Kidney capillary endothelial cell (primary cell): ENCODE results near the gene CRYGC.

ENCODE experiments used
- DNase-seq: peaks from one replicate; pipeline ENCODE4 v3.0.0-alpha.2; 2018; ENCODE audit warnings: low spot score

CRYGC gene

DNA sequence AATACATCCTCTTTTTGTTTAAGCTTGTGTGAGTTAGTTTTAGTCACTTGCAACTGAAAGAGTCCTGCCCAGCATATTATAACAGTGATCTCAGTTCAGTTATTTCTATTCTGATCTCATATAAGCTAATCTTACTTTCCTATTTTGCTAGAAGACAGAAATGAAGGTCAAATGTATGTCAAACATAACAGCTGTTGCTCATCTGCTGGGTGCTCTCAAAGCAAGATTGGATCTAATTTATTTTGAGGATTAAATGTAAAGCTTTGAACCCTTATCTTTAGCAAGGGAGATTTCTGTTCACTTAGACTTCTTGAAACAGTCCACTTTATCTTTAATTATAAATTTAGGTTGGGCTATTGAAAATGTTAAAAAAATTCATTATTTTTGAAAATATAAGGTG is 36.5 kb downstream of the CRYGC start:
- no peak for DNase-seq

DNA sequence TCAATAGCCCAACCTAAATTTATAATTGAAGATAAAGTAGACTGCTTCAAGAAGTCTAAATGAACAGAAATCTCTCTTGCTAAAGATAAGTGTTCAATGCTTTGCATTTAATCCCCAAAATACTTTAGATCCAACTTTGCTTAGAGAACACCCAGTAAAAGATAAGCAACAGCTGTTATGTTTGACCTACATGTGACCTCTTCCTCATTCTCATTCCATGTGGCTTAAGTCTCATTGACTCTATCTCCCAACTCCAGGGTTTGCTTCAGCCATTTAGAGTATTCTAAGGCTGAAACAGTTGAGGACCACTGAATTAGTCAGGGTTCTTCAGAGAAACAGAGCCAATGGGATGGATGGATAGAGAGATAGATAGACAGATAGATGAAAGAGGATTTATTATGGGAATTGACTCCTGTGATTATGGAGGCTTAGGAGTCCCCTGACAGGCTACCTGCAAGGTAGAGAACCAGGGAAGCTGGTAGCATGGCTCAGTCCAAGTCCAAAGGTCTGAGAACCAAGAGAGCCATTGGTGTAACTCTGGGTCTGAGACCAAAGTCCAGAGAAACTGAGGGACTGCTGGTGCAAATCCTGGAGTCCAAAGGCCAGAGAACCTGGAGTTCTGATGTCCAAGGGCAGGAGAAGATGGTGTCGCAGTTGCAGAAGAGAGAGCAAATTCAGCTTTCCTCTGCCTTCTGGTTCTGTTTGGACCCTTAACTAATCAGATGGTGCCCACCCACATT is 37.4 kb downstream of the CRYGC start:
- no peak for DNase-seq

DNA sequence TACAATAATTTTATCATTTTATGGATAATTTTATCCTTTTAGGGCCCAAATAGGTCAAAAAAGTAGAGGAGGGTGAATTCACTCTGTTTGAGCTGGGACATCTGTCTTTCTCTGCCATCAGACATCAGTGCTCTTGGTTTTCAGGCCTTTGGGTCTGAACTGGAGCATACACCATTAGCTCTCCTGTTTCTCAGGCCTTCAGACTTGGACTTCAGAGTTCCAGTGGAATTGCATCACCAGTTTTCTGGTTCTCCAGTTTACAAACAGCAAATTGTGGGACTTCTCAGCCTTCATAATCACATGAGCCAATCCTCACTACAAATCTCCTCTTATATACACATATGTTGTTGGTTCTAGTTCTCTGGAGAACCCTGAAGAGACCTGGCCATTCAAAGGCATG is 39.2 kb downstream of the CRYGC start:
- DNase-seq, result no peak

DNA sequence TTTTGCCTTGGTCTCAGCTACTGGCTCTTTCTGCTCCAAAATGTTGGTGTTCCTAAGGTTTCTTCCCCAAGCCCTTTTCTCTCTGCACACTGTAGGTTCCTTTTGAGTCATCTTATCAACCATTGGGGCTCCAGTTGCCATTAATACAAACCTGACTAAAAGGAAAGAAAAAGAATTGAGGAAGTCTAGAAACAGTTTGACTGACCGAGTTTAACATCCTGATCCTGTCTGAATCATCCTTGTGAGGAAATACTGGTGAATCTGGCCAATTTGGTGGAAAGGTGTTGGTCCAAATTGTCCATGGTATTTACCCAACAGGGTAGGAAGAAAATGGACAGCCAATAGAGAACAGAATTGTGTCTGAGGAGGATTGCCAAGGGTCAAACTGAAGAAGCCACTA is 43.6 kb downstream of the CRYGC start:
- DNase-seq, result no peak

DNA sequence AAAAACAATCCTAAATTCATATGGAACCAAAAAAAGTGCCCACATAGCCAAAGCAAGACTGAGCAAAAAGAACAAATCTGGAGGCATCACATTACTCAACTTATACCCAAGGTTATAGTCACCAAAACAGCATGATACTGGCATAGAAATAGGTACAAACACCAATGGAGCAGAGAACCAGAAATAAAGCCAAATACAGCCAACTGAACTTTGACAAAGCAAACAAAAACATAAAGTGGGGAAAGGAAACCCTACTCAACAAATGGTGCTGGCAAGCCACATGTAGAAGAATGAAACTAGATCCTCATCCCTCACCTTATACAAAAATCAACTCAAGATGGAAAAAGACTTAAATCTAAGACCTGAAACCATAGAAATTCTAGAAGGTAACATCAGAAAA is 45.8 kb downstream of the CRYGC start:
- DNase-seq, result no peak
